HepG2 (cell line): ENCODE results near the gene DMXL1. TPM values are rescaled to one million over a fixed set of nuclear protein-coding genes. Genes with fewer than 3 reads are reported as not detected.

Experiments used
- ATAC-seq: fragments of 200-7000 bp; cut with Tn5 transposase; 3 replicates; pipeline ENCODE4 v1.9.1; 2020; ENCODE audit warnings: mild to moderate bottlenecking, moderate library complexity
- BruUV-seq: library from RNA; stranded (reverse); fragments of 400-500 nt; replicated peaks from 2 replicates; lab custom pipeline; 2021; lab: Mats Ljungman, UMichigan
- CTCF ChIA-PET: fragments of 300-600 bp; formaldehyde crosslinking; extraction: SDS; loops from one replicate; lab custom pipeline; 2021; ENCODE audit warnings: low total read pairs, inconsistent platforms, low intra/inter-chr PET ratio; lab: Yijun Ruan, JAX
- POLR2A ChIA-PET: fragments of 350-600 bp; sonication (Branson Sonifier 250); formaldehyde crosslinking; loops from one replicate; lab custom pipeline; 2020; ENCODE audit warnings: antibody characterized with exemption, inconsistent platforms; lab: Yijun Ruan, JAX
- DNase-seq: peaks from one replicate; pipeline ENCODE4 v3.0.0-alpha.2; 2015; ENCODE audit warnings: low spot score
- FAIRE-seq: peaks from 3 replicates; lab custom pipeline; 2011; peaks lifted over from hg19 to GRCh38; lab: Jason Lieb, UNC
- H2AFZ ChIP-seq: one replicate; pipeline ENCODE4 v1.6.1; 2011; ENCODE audit warnings: low read length, inconsistent platforms
- H3K27ac ChIP-seq: fragments of 300-600 bp; 3 replicates; pipeline ENCODE4 v1.8.0; 2011; ENCODE audit warnings: mixed run types, mild to moderate bottlenecking, mixed read lengths, low read length, inconsistent platforms; ENCODE audit not compliant: insufficient read depth; ENCODE audit errors: extremely low read length
- H3K27me3 ChIP-seq, 2 experiments: fragments of 200-600 bp in 1 of 2; 2 replicates in 1 of 2; 3 replicates in 1 of 2; pipeline versions ENCODE4 v1.6.0 to v1.8.0; 2011; ENCODE audit warnings: low read length in 2 of 2, mild to moderate bottlenecking in 2 of 2, moderate library complexity in 2 of 2, inconsistent platforms in 1 of 2; ENCODE audit not compliant: insufficient read depth in 2 of 2, control insufficient read depth in 1 of 2
- H3K36me3 ChIP-seq, 2 experiments: fragments of 200-600 bp in 1 of 2; replicated peaks in 1 of 2; 2 replicates in 1 of 2; 3 replicates in 1 of 2; pipeline versions ENCODE4 v1.5.1 to v1.8.0; 2011; ENCODE audit warnings: low read length in 2 of 2, inconsistent platforms in 1 of 2; ENCODE audit not compliant: insufficient read depth in 2 of 2, control insufficient read depth in 1 of 2
- H3K4me1 ChIP-seq: 2 replicates; pipeline ENCODE4 v1.5.1; 2012; ENCODE audit warnings: low read length, inconsistent platforms; ENCODE audit not compliant: insufficient read depth
- H3K4me2 ChIP-seq: 2 replicates; pipeline ENCODE4 v1.6.0; 2011; ENCODE audit warnings: low read depth, low read length, inconsistent platforms
- H3K4me3 ChIP-seq, 3 experiments: fragments of 200-600 bp in 1 of 3; sonication (generic), shearing (Covaris generic) in 1 of 3; replicated peaks in 1 of 3; 2 replicates each; pipeline ENCODE4 v1.5.1; 2011 to 2016; ENCODE audit warnings: low read length in 3 of 3, inconsistent platforms in 2 of 3, low read depth in 2 of 3, mild to moderate bottlenecking in 2 of 3, control low read depth in 1 of 3, mixed read lengths in 1 of 3; ENCODE audit not compliant: insufficient read depth in 1 of 3
- H3K79me2 ChIP-seq: one replicate; pipeline ENCODE4 v1.6.1; 2011; ENCODE audit warnings: low read length, inconsistent platforms; ENCODE audit not compliant: insufficient read depth
- H3K9ac ChIP-seq: 2 replicates; pipeline ENCODE4 v1.6.0; 2011; ENCODE audit warnings: mild to moderate bottlenecking, low read depth, low read length, inconsistent platforms; ENCODE audit not compliant: insufficient read depth
- H3K9me3 ChIP-seq: 2 replicates; pipeline ENCODE4 v1.5.1; 2012; ENCODE audit warnings: mild to moderate bottlenecking, low read length
- H4K20me1 ChIP-seq: 2 replicates; pipeline ENCODE4 v1.6.0; 2011; ENCODE audit warnings: inconsistent platforms, mild to moderate bottlenecking, low read length, moderate library complexity; ENCODE audit not compliant: insufficient read depth
- BCL3 ChIP-seq: sonication (generic); formaldehyde crosslinking; IDR thresholded peaks from 2 replicates; pipeline ENCODE4 v1.5.1; 2020; ENCODE audit warnings: mild to moderate bottlenecking, missing genetic modification reagents, moderate library complexity
- DNMT1 ChIP-seq: sonication (generic); formaldehyde crosslinking; IDR thresholded peaks from 2 replicates; pipeline ENCODE4 v1.5.1; 2020; ENCODE audit warnings: mild to moderate bottlenecking, missing genetic modification reagents
- IRX3 ChIP-seq: sonication (generic); formaldehyde crosslinking; IDR thresholded peaks from 2 replicates; pipeline ENCODE4 v1.8.1; 2023; ENCODE audit warnings: mild to moderate bottlenecking, low read depth, missing genetic modification reagents, borderline replicate concordance
- MBNL3 ChIP-seq: fragments of 250-450 bp; sonication (Bioruptor Pico); conservative IDR thresholded peaks from 2 replicates; pipeline ENCODE4 v1.8.0; 2022; ENCODE audit warnings: mild to moderate bottlenecking, inconsistent platforms
- ONECUT2 ChIP-seq: sonication (generic); formaldehyde crosslinking; IDR thresholded peaks from 2 replicates; pipeline ENCODE4 v1.4.0; 2020; ENCODE audit warnings: missing genetic modification reagents
- REST ChIP-seq, 2 experiments: IDR thresholded peaks; 2 replicates each; pipeline ENCODE4 v1.6.1; 2011 to 2012; ENCODE audit warnings: low read length in 2 of 2, borderline replicate concordance in 1 of 2, low read depth in 1 of 2, mild to moderate bottlenecking in 1 of 2, moderate library complexity in 1 of 2
- TOE1 ChIP-seq: sonication (generic); formaldehyde crosslinking; IDR thresholded peaks from 2 replicates; pipeline ENCODE4 v1.4.0; 2020; ENCODE audit warnings: mild to moderate bottlenecking, missing genetic modification reagents
- TOPORS ChIP-seq: sonication (generic); formaldehyde crosslinking; IDR thresholded peaks from 2 replicates; pipeline ENCODE4 v1.8.0; 2023; ENCODE audit warnings: mild to moderate bottlenecking, missing genetic modification reagents
- ZNF281 ChIP-seq: sonication (generic); formaldehyde crosslinking; IDR thresholded peaks from 2 replicates; pipeline ENCODE4 v1.4.0; 2020; ENCODE audit warnings: missing genetic modification reagents, borderline replicate concordance
- ZNF615 ChIP-seq: sonication (generic); formaldehyde crosslinking; IDR thresholded peaks from 2 replicates; pipeline ENCODE4 v1.5.0; 2020; ENCODE audit warnings: mild to moderate bottlenecking, missing genetic modification reagents, borderline replicate concordance
- WGBS: methylation state at CpG from one replicate; pipeline ENCODE4 v1.1.6; 2017; ENCODE audit warnings: low lambda C conversion rate; 5-methylcytosine and 5-hydroxymethylcytosine counted together
- in situ Hi-C: cut with HindIII; loops from 2 replicates; pipeline ENCODE4 v1.10.0; 2017; ENCODE audit warnings: low pct_unique_long_range_greater_than_20kb; ENCODE audit not compliant: extremely low pct_ligation_motif_present
- intact Hi-C: fragments of 100-400 bp; cut with micrococcal nuclease; formaldehyde crosslinking; loops from one replicate; pipeline ENCODE4 v1.10.0; 2022; ENCODE audit not compliant: unreplicated experiment
- polyA plus RNA-seq, 8 experiments: library from polyadenylated mRNA; depleted of rRNA in 3 of 8; stranded (reverse) in 7 of 8; unstranded in 1 of 8; fragments of >200 nt; fragmentation: Illumina TruSeq in 4 of 8; extraction: Trizol in 4 of 8; gene quantifications; 2 replicates each; pipeline versions ENCODE4 v1.2.1 to v1.2.3, GENCODE V29; 2011 to 2016; ENCODE audit warnings: low read depth in 4 of 8, missing spikeins in 1 of 8, mixed read lengths in 1 of 8; ENCODE audit not compliant: insufficient read depth in 1 of 8
- total RNA-seq, 5 experiments: library from RNA; depleted of rRNA; stranded (reverse); fragments of >200 nt; fragmentation: Illumina TruSeq; extraction: Trizol; gene quantifications; 2 replicates each; pipeline ENCODE4 v1.2.3, GENCODE V29; 2016; ENCODE audit warnings: low read depth in 1 of 5

The DMXL1 gene
- total and polyA plus RNA-seq, 2 of the 13 experiments (the other 11 are each of a cell fraction or from before 2014, with no cell fraction given): 6.9 to 18.6 TPM

- BruUV-seq: no TSS peak
- Histone ChIP-seq H3K4me2 (no peak overlapping the region), H3K27ac (no peak overlapping the region), H3K79me2 (no peaks in the 10 kb centered on the region), H2AFZ (no peak overlapping the region), H3K9me3 (no peaks in the 10 kb centered on the region), H3K9ac (no peak overlapping the region), H3K4me3 (no peak overlapping the region), H3K36me3 (peaks cover 1 to 22% of the 10 kb centered on the region in 2 experiments; a peak in 2 of 5 replicates), H3K4me1 (no peaks in the 10 kb centered on the region), H3K27me3 (no peaks in the 10 kb centered on the region), H4K20me1 (no peaks in the 10 kb centered on the region)
- DNase-seq (no peak), ATAC-seq (no peak), FAIRE-seq (no peak)
- in situ Hi-C loops: no loop called here
- POLR2A ChIA-PET: no interaction called here
- intact Hi-C loops: no loop called here
- CTCF ChIA-PET: no interaction called here
- WGBS: 96% methylated on average over 5 of the region's 5 CpGs
- TF ChIP-seq REST (IDR thresholded peaks at IDR 0.05; ENCODE audit: borderline replicate concordance in 1 of 2, low read depth in 1 of 2, low read length in 2 of 2): no peak
- no peak for TF ChIP-seq ZNF281 (CRISPR knock-in tag)
- no peak for TF ChIP-seq IRX3
- no peak for TF ChIP-seq TOE1 (CRISPR knock-in tag)
- no peak for TF ChIP-seq BCL3
- TF ChIP-seq TOPORS: no peak
- no peak for TF ChIP-seq MBNL3 (CRISPR knock-in tag)
- TF ChIP-seq DNMT1 (CRISPR knock-in tag): no peak
- no peak for TF ChIP-seq ONECUT2 (CRISPR knock-in tag)
- TF ChIP-seq ZNF615 (CRISPR knock-in tag): no peak
Observed at GRCh38 chr5:119112151-119112550, 41.3 kb downstream of the DMXL1 start.
